GF-D8 (cell line): Measurements from ENCODE around the gene HSPA9.
"Not testable (repeated sequence)": the region's sequence is repeated elsewhere in the genome, so short reads cannot be mapped to it uniquely, and the experiment has no call there.

Experiments used
- DNase-seq: peaks from one replicate; lab custom pipeline; 2025; lab: John Stamatoyannopoulos, UW

The HSPA9 gene

GRCh38 chr5:138529812-138530211 is 45.4 kb downstream of the HSPA9 start:
- no peak for DNase-seq

GRCh38 chr5:138528744-138529469 is 46.3 kb downstream of the HSPA9 start:
- DNase-seq: no peak

GRCh38 chr5:138528208-138528607 is 47.0 kb downstream of the HSPA9 start:
- no peak for DNase-seq

- DNase-seq: no peak
Measured at GRCh38 chr5:138527170-138527569, 48.0 kb downstream of the HSPA9 start.

- DNase-seq: no peak
Measured at GRCh38 chr5:138523406-138523805, 51.8 kb downstream of the HSPA9 start.

GRCh38 chr5:138520971-138521370 is 54.2 kb downstream of the HSPA9 start:
- no peak for DNase-seq

- DNase-seq: no peak
Measured at GRCh38 chr5:138517437-138517836, 57.8 kb downstream of the HSPA9 start.

- no peak for DNase-seq
Measured at GRCh38 chr5:138515556-138516245, 59.5 kb downstream of the HSPA9 start.

GRCh38 chr5:138514021-138514420 is 61.2 kb downstream of the HSPA9 start:
- no peak for DNase-seq

GRCh38 chr5:138508958-138509357 is 66.2 kb downstream of the HSPA9 start:
- DNase-seq: no peak

GRCh38 chr5:138507485-138507884 is 67.7 kb downstream of the HSPA9 start:
- not testable (repeated sequence) for DNase-seq

- no peak for DNase-seq
Measured at GRCh38 chr5:138506370-138507306, 68.6 kb downstream of the HSPA9 start.

- no peak for DNase-seq
Measured at GRCh38 chr5:138504799-138505198, 70.4 kb downstream of the HSPA9 start.
